GM13977 (cell line): ENCODE results near the gene GNLY.
A peak's percentile ranks its signal among the peaks of the same experiment; 100 is the strongest.

ENCODE experiments used
- DNase-seq: peaks from one replicate; pipeline ENCODE4 v3.0.0; 2012; ENCODE audit warnings: low spot score
- CTCF ChIP-seq: IDR thresholded peaks from 2 replicates; pipeline ENCODE4 v1.5.1; 2012; ENCODE audit warnings: mild to moderate bottlenecking, control low read depth; ENCODE audit not compliant: insufficient read depth; ENCODE audit errors: extremely low read depth, missing control alignments
- in situ Hi-C: fragments of 300-500 bp; cut with MboI; formaldehyde crosslinking; loops from one replicate; pipeline ENCODE4 v1.12.0; 2022; ENCODE audit warnings: low sequenced_read_pairs, low pct_unique_long_range_greater_than_20kb, mixed read lengths, inconsistent platforms; ENCODE audit not compliant: unreplicated experiment

Gene GNLY

GRCh38 chr2:85746321-85747004, 52.3 kb downstream of the GNLY start:
- DNase-seq = no peak
- no peak for TF ChIP-seq CTCF
- in situ Hi-C loops = no loop called here

- DNase-seq = no peak
- TF ChIP-seq CTCF = no peak
- in situ Hi-C loops = no loop called here
Observed at GRCh38 chr2:85747441-85747840, 53.3 kb downstream of the GNLY start.

- no peak for TF ChIP-seq CTCF
- in situ Hi-C loops = no loop called here
- peak; percentile 60 for DNase-seq
Observed at GRCh38 chr2:85748039-85748734, 54.0 kb downstream of the GNLY start.
